Esophagus squamous epithelium (tissue), 5 donors: ENCODE results near the gene SLC16A12. TPM values are rescaled to one million over a fixed set of nuclear protein-coding genes. Genes with fewer than 3 reads are reported as not detected.

ENCODE experiments used
- DNase-seq: peaks from one replicate; lab custom pipeline; 2025; lab: John Stamatoyannopoulos, UW
- H3K27ac ChIP-seq, 4 donors: fragments of 200-600 bp; sonication (generic); one replicate each; pipeline ENCODE4 v1.5.1; 2016 to 2019; ENCODE audit warnings: mild to moderate bottlenecking in 1 of 4
- H3K27me3 ChIP-seq, 4 donors: fragments of 200-600 bp; sonication (generic); 1 replicate in 3 of 4; 2 replicates in 1 of 4; pipeline versions ENCODE4 v1.5.1 to v1.6.0; 2017 to 2021; ENCODE audit warnings: antibody characterized with exemption in 1 of 4
- H3K36me3 ChIP-seq, 3 donors: fragments of 200-600 bp; sonication (generic); one replicate each; pipeline ENCODE4 v1.5.1; 2016 to 2019
- H3K4me1 ChIP-seq, 3 donors: fragments of 200-600 bp; sonication (generic); one replicate each; pipeline ENCODE4 v1.5.1; 2017 to 2019
- H3K4me3 ChIP-seq, 4 donors: fragments of 200-600 bp; sonication (generic); 1 replicate in 3 of 4; 2 replicates in 1 of 4; pipeline ENCODE4 v1.5.1; 2016 to 2019; ENCODE audit warnings: mild to moderate bottlenecking in 2 of 4, moderate library complexity in 1 of 4
- H3K9me3 ChIP-seq, 3 donors: fragments of 200-600 bp; sonication (generic); one replicate each; pipeline ENCODE4 v1.5.1; 2016 to 2019
- CTCF ChIP-seq, 6 experiments: fragments of 450-650 bp in 4 of 6; fragments of 200-600 bp in 2 of 6; sonication (generic) in 2 of 6; IDR thresholded peaks; one replicate each; pipeline ENCODE4 v1.5.1; 2016 to 2019; ENCODE audit warnings: antibody characterized with exemption in 6 of 6, mild to moderate bottlenecking in 4 of 6, moderate library complexity in 4 of 6
- POLR2A ChIP-seq, 4 donors: fragments of 450-650 bp; IDR thresholded peaks; one replicate each; pipeline ENCODE4 v1.6.1; 2017; ENCODE audit warnings: antibody characterized with exemption in 4 of 4, mild to moderate bottlenecking in 4 of 4, moderate library complexity in 3 of 4
- WGBS, 2 donors: methylation state at CpG; one replicate each; pipeline ENCODE4 v1.1.5; 2018; 5-methylcytosine and 5-hydroxymethylcytosine counted together
- intact Hi-C: fragments of 100-400 bp; cut with DNase I; formaldehyde crosslinking; loops from one replicate; pipeline ENCODE4 v1.15.0; 2022
- total RNA-seq, 4 donors: library from RNA; depleted of rRNA; stranded (reverse); fragments of >200 nt; gene quantifications; one replicate each; pipeline ENCODE4 v1.1.0, GENCODE V29; 2016
- donor health status: DM: yes; HTN: yes; CAD: no.

SLC16A12 gene
- total RNA-seq, 4 donors from 2014 or later = 0.18 to 1.3 (median 0.23) TPM; not detected in 1

DNA sequence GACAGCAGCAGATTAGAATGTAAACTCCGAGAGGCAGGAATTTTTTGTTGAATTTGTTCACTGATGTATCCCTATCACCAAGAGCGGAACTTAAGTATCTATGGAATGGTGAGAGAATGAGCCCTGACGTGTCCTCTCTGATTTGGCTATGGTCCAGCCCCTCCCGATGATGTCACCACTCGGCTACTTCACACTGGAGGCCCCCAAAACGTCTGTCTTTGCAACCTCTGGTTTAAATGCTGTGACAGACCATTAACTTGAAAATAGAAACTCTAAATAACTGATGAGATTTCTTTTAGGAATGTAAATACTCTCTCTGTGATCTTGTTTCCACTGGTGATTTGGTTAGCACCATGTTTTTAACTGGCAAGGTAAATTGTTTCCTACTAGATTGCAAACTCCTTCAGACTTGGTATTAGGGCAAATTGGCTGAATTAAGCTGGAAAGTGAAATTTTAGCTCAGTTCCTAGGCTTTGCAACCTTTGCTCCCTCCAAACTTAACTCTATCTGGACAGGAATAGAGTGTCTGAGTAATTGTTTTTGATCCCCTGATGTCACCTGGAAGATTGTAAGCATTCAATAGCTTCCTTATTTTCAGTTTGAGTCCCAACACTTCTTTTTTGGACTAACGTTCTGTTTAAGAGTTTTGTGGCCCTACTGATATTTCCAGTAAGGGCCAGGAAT, 19.1 kb downstream of the SLC16A12 start:
- intact Hi-C loops = no loop called here
- Histone ChIP-seq H3K27me3 (no peaks in the 10 kb centered on the region), H3K4me1 (peaks cover 0 to 14% (median 0%) of the 10 kb centered on the region in 3 donors), H3K36me3 (no peaks in the 10 kb centered on the region), H3K9me3 (no peaks in the 10 kb centered on the region), H3K27ac (peak overlapping the region in 3 of 4 donors; percentile 22 to 42 (median 40)), H3K4me3 (no peak overlapping the region)
- no peak for TF ChIP-seq POLR2A (IDR thresholded peaks at IDR 0.05)
- TF ChIP-seq CTCF (IDR thresholded peaks at IDR 0.05) = no peak
- DNase-seq = no peak
- WGBS, 2 donors = 33 to 46% methylated on average over 7 of the region's 7 CpGs

DNA sequence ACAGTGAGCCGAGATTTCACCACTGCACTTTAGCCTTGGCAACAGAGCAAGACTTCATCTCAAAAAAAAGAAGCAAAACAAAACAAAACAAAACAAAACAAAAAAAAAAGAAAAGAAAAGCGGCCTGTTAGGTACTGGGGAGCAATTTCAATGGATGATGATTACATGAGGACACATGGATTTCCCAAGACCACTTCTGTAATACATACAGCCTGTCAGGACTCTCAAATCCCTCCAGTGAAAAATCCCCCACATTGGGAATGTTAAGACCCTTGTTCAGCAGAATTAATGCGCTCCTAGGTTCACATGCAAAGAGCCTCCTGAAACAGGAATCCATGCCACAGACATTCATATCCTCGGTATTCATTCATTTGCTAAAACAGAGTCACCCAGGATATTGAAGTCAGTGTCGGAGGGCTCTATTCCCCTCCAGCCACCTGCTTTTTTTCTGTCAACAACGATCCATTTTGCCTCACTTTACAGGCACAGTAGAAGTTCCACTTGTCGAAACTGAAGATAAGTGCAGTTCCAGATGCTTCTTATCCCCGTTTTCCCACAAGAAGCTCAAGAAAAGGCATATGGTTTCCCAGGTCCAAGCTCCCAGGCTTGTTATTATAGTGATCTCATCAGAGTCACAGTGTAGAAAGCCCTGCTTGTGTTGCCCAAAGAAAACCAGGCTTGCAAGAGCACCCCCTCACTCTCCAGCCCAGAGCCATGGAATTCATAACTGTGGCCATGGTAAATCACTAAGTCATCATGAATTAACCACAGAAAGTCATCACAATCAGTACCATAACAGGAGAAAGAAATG, 20.2 kb downstream of the SLC16A12 start:
- H3K27me3 ChIP-seq = no peaks in the 10 kb centered on the region
- H3K4me3 ChIP-seq = no peak overlapping the region
- intact Hi-C loops = no loop called here
- DNase-seq = no peak
- H3K36me3 ChIP-seq = no peaks in the 10 kb centered on the region
- H3K27ac ChIP-seq = peak overlapping the region in 3 of 4 donors; percentile 22 to 42 (median 40)
- WGBS, 2 donors = 67 to 88% methylated on average over 8 of the region's 8 CpGs
- H3K4me1 ChIP-seq = peaks cover 0 to 14% (median 0%) of the 10 kb centered on the region in 3 donors
- TF ChIP-seq POLR2A (IDR thresholded peaks at IDR 0.05) (no peak), CTCF (IDR thresholded peaks at IDR 0.05) (no peak)
- no peaks in the 10 kb centered on the region for H3K9me3 ChIP-seq

DNA sequence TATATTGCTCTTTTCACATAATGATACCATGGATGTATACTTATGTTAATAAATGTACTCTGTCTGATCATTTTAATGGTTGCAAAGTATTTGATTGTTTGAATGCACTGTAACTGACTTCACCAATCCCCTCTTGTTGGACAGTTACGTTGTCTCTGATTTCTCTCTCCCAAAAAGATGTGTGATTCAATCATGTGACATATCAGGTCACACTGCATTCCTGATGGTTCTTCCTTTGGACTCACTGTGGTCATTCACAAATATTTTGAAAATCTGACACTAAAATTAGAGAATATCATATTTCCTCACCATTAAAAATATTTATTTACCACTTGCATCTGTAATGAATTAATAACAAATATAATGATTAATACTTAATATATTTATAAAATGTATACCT, 22.2 kb downstream of the SLC16A12 start:
- Histone ChIP-seq H3K27me3 (no peaks in the 10 kb centered on the region), H3K27ac (no peak overlapping the region), H3K4me3 (no peak overlapping the region), H3K36me3 (no peaks in the 10 kb centered on the region), H3K4me1 (peaks cover 0 to 14% (median 0%) of the 10 kb centered on the region in 3 donors), H3K9me3 (no peaks in the 10 kb centered on the region)
- intact Hi-C loops = no loop called here
- DNase-seq = no peak
- WGBS, 2 donors = 83 to 84% methylated on average over 1 of the region's 1 CpG
- TF ChIP-seq CTCF (IDR thresholded peaks at IDR 0.05) (no peak), POLR2A (IDR thresholded peaks at IDR 0.05) (no peak)

GRCh38 chr10:89505640-89506275, 29.6 kb downstream of the SLC16A12 start:
- 75 to 80% methylated on average over 9 to 12 of the region's 13 CpGs for WGBS, 2 donors
- Histone ChIP-seq H3K27me3 (peaks cover 0 to 10% (median 0%) of the 10 kb centered on the region in 4 donors), H3K27ac (no peak overlapping the region), H3K36me3 (no peaks in the 10 kb centered on the region), H3K4me1 (no peaks in the 10 kb centered on the region), H3K4me3 (no peak overlapping the region), H3K9me3 (no peaks in the 10 kb centered on the region)
- TF ChIP-seq POLR2A (IDR thresholded peaks at IDR 0.05) (no peak), CTCF (IDR thresholded peaks at IDR 0.05) (no peak)
- DNase-seq = no peak
- intact Hi-C loops = no loop called here
